GM18517 (cell line): ENCODE results near the gene ALB.

Experiments
- ATAC-seq: cut with Tn5 transposase; IDR thresholded peaks from one replicate; pipeline ENCODE4 v1.9.1; 2021; ENCODE audit warnings: mild to moderate bottlenecking, moderate library complexity; ENCODE audit not compliant: unreplicated experiment

ALB gene

DNA sequence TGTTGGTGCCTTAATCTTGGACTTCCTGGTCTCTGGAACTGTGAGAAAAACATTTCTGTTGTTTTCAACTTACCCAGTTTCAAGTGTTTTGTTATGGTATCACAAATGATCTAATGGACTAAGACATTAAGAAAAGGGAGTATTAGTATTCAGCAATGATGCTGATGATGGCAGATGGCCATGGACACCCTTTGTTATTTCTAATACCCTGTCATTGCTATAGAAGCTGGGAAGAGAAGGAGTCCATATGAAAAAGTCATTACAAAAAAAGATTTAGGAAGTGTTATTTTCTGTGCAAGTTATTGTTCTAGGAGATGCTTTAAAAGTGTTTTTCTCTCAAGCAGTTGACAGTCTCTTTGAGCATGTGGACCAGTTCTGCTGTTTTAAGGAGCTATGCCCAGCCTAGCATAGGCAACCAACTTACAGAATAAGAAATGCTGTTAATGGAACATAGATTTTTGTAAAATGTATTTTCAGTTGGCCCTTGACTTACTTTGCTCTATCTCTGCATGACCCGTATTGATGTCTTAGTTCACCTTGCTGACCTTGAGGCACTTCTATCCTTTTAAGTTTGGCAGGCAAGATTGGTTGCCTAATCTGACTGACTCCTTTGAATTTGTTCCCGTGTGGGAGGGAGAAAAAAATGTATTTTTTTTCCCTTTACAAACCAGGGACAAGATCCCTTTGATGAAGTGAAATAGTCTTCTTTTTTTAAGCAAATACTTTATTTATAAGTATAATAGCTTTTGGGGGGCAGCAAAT is 25.9 kb downstream of the ALB start:
- ATAC-seq, result no peak

DNA sequence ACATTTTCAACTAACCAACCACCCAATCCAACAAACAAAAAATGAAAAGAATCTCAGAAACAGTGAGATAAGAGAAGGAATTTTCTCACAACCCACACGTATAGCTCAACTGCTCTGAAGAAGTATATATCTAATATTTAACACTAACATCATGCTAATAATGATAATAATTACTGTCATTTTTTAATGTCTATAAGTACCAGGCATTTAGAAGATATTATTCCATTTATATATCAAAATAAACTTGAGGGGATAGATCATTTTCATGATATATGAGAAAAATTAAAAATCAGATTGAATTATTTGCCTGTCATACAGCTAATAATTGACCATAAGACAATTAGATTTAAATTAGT is 27.7 kb downstream of the ALB start:
- no peak for ATAC-seq

GRCh38 chr4:73432169-73433000 is 28.3 kb downstream of the ALB start:
- ATAC-seq, result no peak

GRCh38 chr4:73433140-73433539 is 29.1 kb downstream of the ALB start:
- no peak for ATAC-seq

DNA sequence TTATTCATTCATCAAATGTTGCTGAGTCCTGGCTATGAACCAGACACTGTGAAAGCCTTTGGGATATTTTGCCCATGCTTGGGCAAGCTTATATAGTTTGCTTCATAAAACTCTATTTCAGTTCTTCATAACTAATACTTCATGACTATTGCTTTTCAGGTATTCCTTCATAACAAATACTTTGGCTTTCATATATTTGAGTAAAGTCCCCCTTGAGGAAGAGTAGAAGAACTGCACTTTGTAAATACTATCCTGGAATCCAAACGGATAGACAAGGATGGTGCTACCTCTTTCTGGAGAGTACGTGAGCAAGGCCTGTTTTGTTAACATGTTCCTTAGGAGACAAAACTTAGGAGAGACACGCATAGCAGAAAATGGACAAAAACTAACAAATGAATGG is 30.2 kb downstream of the ALB start:
- ATAC-seq, result peak; percentile 67

GRCh38 chr4:73435984-73436383 is 31.9 kb downstream of the ALB start, which contains the start of gene AFP:
TSS of gene AFP (plus strand) at chr4:73436221. CDS start at chr4:73436263, 42 bp downstream.
- ATAC-seq, result no peak

GRCh38 chr4:73436674-73437557 is 32.8 kb downstream of the ALB start:
- ATAC-seq, result no peak

- no peak for ATAC-seq
These were observed 33.5 kb downstream of the ALB start for GRCh38 chr4:73437558-73437956.

- ATAC-seq, result no peak
These were observed 34.0 kb downstream of the ALB start for GRCh38 chr4:73438048-73438447.

- ATAC-seq, result no peak
These were observed 34.6 kb downstream of the ALB start for GRCh38 chr4:73438582-73439215.

- no peak for ATAC-seq
These were observed 35.4 kb downstream of the ALB start for GRCh38 chr4:73439445-73439844.

- ATAC-seq, result no peak
These were observed 35.9 kb downstream of the ALB start for GRCh38 chr4:73439991-73440390.

GRCh38 chr4:73440653-73441052 is 36.6 kb downstream of the ALB start:
- ATAC-seq, result no peak

GRCh38 chr4:73442275-73442674 is 38.2 kb downstream of the ALB start:
- no peak for ATAC-seq

GRCh38 chr4:73443224-73443623 is 39.1 kb downstream of the ALB start:
- ATAC-seq, result no peak

GRCh38 chr4:73445383-73446335 is 41.6 kb downstream of the ALB start:
- ATAC-seq, result no peak

- peak; percentile 99 for ATAC-seq
These were observed 42.4 kb downstream of the ALB start for GRCh38 chr4:73446336-73446938.

GRCh38 chr4:73447671-73448070 is 43.6 kb downstream of the ALB start:
- no peak for ATAC-seq
